Vagina (tissue), 2 donors: Measurements from ENCODE around the gene ARPC2. TPM values are rescaled to one million over a fixed set of nuclear protein-coding genes. Genes with fewer than 3 reads are reported as not detected.

Experiments
- DNase-seq, 2 donors: peaks; one replicate each; pipeline ENCODE4 v3.0.0-alpha.2; 2017; ENCODE audit errors: extremely low spot score in 2 of 2
- H3K27ac ChIP-seq: fragments of 200-600 bp; sonication (generic); one replicate; pipeline ENCODE4 v1.5.1; 2019
- H3K27me3 ChIP-seq: fragments of 200-600 bp; sonication (generic); one replicate; pipeline ENCODE4 v1.5.1; 2019
- H3K36me3 ChIP-seq, 2 donors: fragments of 200-600 bp; sonication (generic); one replicate each; pipeline ENCODE4 v1.5.1; 2017 to 2019
- H3K4me1 ChIP-seq: fragments of 200-600 bp; sonication (generic); one replicate; pipeline ENCODE4 v1.5.1; 2019
- H3K4me3 ChIP-seq, 2 donors: fragments of 200-600 bp; sonication (generic); 1 replicate in 1 of 2; 2 replicates in 1 of 2; pipeline ENCODE4 v1.5.1; 2016 to 2019
- H3K9me3 ChIP-seq: fragments of 200-600 bp; sonication (generic); one replicate; pipeline ENCODE4 v1.5.1; 2019
- POLR2A ChIP-seq, 2 donors: fragments of 450-650 bp; IDR thresholded peaks; one replicate each; pipeline ENCODE4 v1.6.1; 2017; ENCODE audit warnings: antibody characterized with exemption in 2 of 2, mild to moderate bottlenecking in 2 of 2, moderate library complexity in 2 of 2
- POLR2AphosphoS5 ChIP-seq, 2 donors: sonication (generic); formaldehyde crosslinking; IDR thresholded peaks; one replicate each; pipeline ENCODE4 v1.9.0; 2017; ENCODE audit warnings: antibody characterized with exemption in 2 of 2, mild to moderate bottlenecking in 2 of 2, low read depth in 1 of 2; ENCODE audit not compliant: insufficient read depth in 1 of 2
- intact Hi-C: fragments of 100-400 bp; cut with DNase I; formaldehyde crosslinking; loops from one replicate; pipeline ENCODE4 v1.15.1; 2023
- total RNA-seq: library from RNA; depleted of rRNA; stranded (reverse); fragments of >200 nt; gene quantifications from one replicate; pipeline ENCODE4 v1.2.3, GENCODE V29; 2016
- TF ChIP-seq, protein P1 (sequence below), 3 experiments: fragments of 450-650 bp in 2 of 3; fragments of 200-600 bp in 1 of 3; sonication (generic) in 1 of 3; IDR thresholded peaks; one replicate each; pipeline ENCODE4 v1.5.1; 2017 to 2019; ENCODE audit warnings: antibody characterized with exemption in 3 of 3, mild to moderate bottlenecking in 2 of 3, moderate library complexity in 2 of 3

Gene ARPC2
- total RNA-seq, 1 donor from 2014 or later = 284 TPM

DNA sequence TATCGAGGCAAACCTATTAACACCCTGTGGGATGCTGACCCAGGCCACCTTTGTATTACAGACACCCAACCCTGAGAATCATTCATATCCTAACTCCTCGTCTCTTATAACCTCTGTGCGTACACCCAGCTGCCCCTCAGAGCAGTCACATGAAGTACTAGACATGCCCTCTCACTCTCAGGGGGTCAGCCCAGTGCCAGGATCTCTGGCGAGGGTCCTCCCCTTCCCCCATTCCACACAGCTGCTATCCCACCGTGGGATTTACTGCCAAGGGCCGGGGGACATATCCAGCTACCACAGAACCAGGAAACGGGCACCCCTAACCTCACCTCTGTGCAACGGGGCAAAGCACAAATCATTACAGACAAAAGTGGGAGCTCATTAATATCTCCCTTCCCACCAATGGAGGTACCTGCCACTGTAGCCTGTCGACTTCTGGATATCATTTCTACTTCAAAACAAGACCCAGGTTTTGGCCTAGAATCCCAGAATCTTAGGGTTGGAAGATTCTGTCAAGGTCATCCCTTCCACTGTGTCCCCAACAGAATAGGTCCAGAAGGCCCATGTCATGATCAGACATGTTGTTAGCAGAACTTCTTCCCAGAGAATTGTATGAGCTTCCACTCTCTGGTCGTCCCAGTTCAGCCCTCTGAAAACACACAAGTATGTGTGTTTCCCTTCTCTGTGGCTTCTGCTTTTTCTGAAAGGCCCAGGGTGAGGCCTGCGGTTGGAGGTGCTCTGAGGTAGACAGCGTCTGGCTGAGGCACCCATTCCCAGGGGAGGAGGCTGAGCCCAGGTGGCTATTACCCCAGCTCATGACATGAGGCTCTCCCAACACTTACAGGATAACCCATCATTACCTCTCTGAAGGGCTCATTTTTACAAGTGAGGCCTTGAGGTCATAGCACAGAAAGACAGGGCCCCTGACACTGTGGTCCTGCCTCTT, 73.6 kb downstream of the ARPC2 start:
- Histone ChIP-seq H3K9me3 (no peaks in the 10 kb centered on the region), H3K27me3 (no peaks in the 10 kb centered on the region), H3K4me1 (peaks cover 89% of the 10 kb centered on the region), H3K4me3 (peak overlapping the region; percentile 68 to 99), H3K36me3 (no peaks in the 10 kb centered on the region), H3K27ac (peak overlapping the region; percentile 100)
- intact Hi-C loops = loop anchor here (5.0 kb wide), 1 partner anchor 107 kb away; the partner anchor contains the start of gene CTDSP1
- TF ChIP-seq POLR2A (IDR thresholded peaks at IDR 0.05) (no peak), POLR2AphosphoS5 (IDR thresholded peaks at IDR 0.05; ENCODE audit: insufficient read depth in 1 of 2, low read depth in 1 of 2) (no peak)
- TF ChIP-seq, protein P1, sequence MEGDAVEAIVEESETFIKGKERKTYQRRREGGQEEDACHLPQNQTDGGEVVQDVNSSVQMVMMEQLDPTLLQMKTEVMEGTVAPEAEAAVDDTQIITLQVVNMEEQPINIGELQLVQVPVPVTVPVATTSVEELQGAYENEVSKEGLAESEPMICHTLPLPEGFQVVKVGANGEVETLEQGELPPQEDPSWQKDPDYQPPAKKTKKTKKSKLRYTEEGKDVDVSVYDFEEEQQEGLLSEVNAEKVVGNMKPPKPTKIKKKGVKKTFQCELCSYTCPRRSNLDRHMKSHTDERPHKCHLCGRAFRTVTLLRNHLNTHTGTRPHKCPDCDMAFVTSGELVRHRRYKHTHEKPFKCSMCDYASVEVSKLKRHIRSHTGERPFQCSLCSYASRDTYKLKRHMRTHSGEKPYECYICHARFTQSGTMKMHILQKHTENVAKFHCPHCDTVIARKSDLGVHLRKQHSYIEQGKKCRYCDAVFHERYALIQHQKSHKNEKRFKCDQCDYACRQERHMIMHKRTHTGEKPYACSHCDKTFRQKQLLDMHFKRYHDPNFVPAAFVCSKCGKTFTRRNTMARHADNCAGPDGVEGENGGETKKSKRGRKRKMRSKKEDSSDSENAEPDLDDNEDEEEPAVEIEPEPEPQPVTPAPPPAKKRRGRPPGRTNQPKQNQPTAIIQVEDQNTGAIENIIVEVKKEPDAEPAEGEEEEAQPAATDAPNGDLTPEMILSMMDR (IDR thresholded peaks at IDR 0.05) = no peak
- DNase-seq = no peak

DNA sequence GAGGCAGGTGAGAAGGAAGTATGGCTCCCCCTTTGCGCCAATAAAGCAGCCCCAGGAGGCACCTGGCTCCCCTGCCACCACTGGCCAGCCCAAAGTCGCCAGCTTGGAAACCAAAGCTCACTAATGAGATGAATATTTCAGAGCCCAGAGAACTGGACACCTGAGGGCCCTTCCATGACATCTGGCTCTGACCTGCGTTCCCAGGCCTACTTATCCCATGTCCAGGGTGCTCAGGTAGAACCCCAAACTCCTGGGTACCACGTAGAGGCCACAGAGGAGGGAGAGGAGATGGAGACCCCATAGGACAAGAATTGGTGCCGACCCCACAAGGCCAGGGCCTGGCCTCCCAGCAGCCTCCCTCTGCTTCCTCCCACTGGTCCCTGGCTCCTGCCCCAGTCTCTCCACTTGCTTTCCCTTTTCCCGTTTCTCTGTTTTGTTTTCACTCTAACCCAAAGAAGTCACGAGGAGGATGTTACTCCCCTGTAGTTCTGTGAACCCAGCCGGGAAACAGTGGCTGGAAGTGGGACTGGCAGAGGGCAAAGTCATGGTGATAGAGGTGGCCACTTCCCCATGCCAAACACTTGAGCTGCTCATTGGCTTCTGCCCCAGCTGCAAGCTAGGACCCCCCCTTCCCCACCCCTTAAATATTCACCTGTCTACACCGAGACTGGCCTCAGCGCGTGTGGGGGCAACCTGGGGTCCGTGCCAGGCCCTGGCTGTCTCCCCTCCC, 74.5 kb downstream of the ARPC2 start:
- Histone ChIP-seq H3K9me3 (no peaks in the 10 kb centered on the region), H3K27ac (peak overlapping the region; percentile 100), H3K27me3 (no peaks in the 10 kb centered on the region), H3K36me3 (no peaks in the 10 kb centered on the region), H3K4me1 (peaks cover 83% of the 10 kb centered on the region), H3K4me3 (peak overlapping the region; percentile 68 to 99)
- DNase-seq = no peak
- TF ChIP-seq POLR2A (IDR thresholded peaks at IDR 0.05) (no peak), POLR2AphosphoS5 (IDR thresholded peaks at IDR 0.05; ENCODE audit: insufficient read depth in 1 of 2, low read depth in 1 of 2) (no peak)
- TF ChIP-seq, protein P1 (IDR thresholded peaks at IDR 0.05) = no peak
- intact Hi-C loops = loop anchor here (5.0 kb wide), 1 partner anchor 106 kb away; the partner anchor contains the start of gene CTDSP1

DNA sequence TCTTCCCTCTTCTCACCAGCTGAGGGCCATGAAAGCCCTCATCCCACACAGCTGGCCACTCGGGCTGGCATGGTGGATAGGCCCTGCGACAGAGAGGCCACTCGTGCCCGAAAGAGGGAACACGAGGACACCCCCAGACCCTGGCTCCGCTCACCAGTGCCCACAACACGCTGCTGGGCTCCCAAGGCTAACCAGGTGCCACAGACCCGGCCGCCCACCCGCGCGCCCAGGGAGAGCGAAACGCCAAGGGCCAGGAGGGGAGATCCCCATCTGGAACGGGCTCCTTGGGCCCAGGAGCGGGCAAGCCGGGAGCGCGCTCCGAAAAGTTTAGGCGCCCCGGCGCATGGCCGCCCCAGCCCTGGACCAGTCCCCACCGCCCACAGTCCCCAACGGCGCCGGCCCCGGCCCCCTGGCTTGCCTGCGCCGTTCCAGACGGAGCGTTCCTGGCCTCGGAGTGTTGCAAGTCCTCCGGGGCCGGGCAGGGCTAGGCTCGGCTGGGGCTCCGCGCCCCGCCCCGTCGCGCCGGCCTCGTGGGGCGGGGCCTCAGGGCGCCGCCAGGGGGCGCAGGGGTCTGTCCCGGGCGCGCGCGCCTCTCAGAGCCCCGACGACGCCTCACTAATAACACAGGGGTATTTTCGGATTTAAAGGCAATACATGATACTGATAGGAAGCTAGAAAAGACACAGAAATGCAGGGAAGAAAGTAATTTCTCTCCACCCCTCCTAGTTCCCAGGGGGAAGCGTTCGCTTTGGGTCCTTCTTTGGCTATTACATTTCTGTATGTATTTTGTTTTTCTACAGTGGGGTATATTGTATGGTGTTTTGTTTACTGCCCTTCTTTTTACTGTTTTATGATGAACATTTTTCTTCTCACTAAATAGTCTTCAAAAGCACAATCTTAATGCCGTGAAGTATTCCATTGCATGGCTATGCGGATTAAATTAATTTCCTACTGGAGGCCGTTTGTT, 75.3 kb downstream of the ARPC2 start, which contains the start of gene TMBIM1:
TMBIM1 (minus strand) TSS at position 456 of the 967 bp plus-strand sequence. CDS start 10,362 bp downstream, outside the sequence.
- intact Hi-C loops = loop anchor here (5.0 kb wide), 1 partner anchor 105 kb away; the partner anchor contains the start of gene CTDSP1
- Histone ChIP-seq H3K36me3 (no peaks in the 10 kb centered on the region), H3K4me3 (peak within 1 kb of the TSS; percentile 68 to 99), H3K9me3 (no peaks in the 10 kb centered on the region), H3K27me3 (no peaks in the 10 kb centered on the region), H3K27ac (peak within 1 kb of the TSS; percentile 100), H3K4me1 (peaks cover 85% of the 10 kb centered on the region)
- TF ChIP-seq, protein P1 (IDR thresholded peaks at IDR 0.05) = peak; percentile 59 to 97 (median 77)
- peak; percentile 83 to 94 for TF ChIP-seq POLR2A (IDR thresholded peaks at IDR 0.05)
- peak in 1 of 2 donors; percentile 95 for TF ChIP-seq POLR2AphosphoS5 (IDR thresholded peaks at IDR 0.05; ENCODE audit: insufficient read depth in 1 of 2, low read depth in 1 of 2)
- no peak for DNase-seq

DNA sequence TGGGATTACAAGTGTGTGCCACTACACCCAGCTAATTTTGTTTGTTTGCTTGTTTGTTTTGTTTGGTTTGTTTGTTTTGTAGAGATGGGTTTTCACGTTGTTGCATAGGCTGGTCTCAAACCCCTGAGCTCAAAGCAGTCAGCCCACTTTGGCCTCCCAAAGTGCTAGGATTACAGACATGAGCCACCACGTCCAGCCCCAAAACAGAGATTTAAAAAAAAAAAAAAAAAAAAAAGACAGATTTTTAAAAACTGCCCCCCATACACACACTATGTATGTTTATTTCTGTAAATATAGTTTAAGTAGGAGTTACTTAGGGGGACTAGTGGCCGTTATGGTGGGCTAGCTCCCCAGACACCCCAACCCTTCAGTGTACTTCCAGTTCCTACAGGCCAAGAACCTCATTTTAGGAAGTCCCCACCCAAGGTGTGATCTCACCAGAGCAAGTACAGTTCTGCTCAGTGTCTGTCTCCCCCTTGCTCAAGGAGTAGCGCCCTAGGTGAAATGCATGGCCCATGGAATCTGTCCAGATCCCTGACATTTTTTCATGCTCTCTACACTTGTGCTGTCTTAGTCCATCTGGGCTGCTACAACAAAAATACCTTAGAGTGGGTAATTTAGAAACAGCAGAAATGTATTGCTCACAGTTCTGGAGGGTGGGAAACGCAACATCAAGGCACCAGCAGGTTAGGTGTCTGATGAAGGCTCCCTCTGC, 76.9 kb downstream of the ARPC2 start:
- TF ChIP-seq POLR2A (IDR thresholded peaks at IDR 0.05) (no peak), POLR2AphosphoS5 (IDR thresholded peaks at IDR 0.05; ENCODE audit: insufficient read depth in 1 of 2, low read depth in 1 of 2) (no peak)
- TF ChIP-seq, protein P1 (IDR thresholded peaks at IDR 0.05) = no peak
- Histone ChIP-seq H3K4me3 (no peak overlapping the region), H3K36me3 (no peaks in the 10 kb centered on the region), H3K27ac (peak overlapping the region; percentile 100), H3K9me3 (no peaks in the 10 kb centered on the region), H3K4me1 (peaks cover 80% of the 10 kb centered on the region), H3K27me3 (no peaks in the 10 kb centered on the region)
- intact Hi-C loops = loop anchor here (5.0 kb wide), 1 partner anchor 103 kb away; the partner anchor contains the start of gene CTDSP1
- DNase-seq = no peak
